Stomach (tissue), 9 donors: ENCODE measurements around the gene PLXNB1. TPM values are rescaled to one million over a fixed set of nuclear protein-coding genes. Genes with fewer than 3 reads are reported as not detected.

Experiments
- DNase-seq, 2 donors: peaks; one replicate each; pipeline versions ENCODE4 v3.0.0 to v3.0.0-alpha.2; 2013 to 2019
- H3K27ac ChIP-seq, 5 donors: fragments of 200-600 bp in 4 of 5; sonication (generic) in 4 of 5; one replicate each; pipeline ENCODE4 v1.5.1; 2013 to 2019; ENCODE audit warnings: mild to moderate bottlenecking in 1 of 5, moderate library complexity in 1 of 5
- H3K27me3 ChIP-seq, 3 donors: fragments of 200-600 bp; sonication (generic); one replicate each; pipeline ENCODE4 v1.5.1; 2017 to 2019; ENCODE audit warnings: mixed run types in 1 of 3
- H3K36me3 ChIP-seq, 4 donors: fragments of 200-600 bp; sonication (generic); 1 replicate in 3 of 4; 2 replicates in 1 of 4; pipeline ENCODE4 v1.5.1; 2016 to 2019
- H3K4me1 ChIP-seq, 4 donors: fragments of 200-600 bp; sonication (generic); one replicate each; pipeline ENCODE4 v1.5.1; 2016 to 2019
- H3K4me3 ChIP-seq, 4 donors: fragments of 200-600 bp; sonication (generic) in 3 of 4; one replicate each; pipeline ENCODE4 v1.5.1; 2016 to 2019; ENCODE audit warnings: mild to moderate bottlenecking in 1 of 4
- H3K9me3 ChIP-seq, 4 donors: fragments of 200-600 bp; sonication (generic); one replicate each; pipeline ENCODE4 v1.5.1; 2016 to 2019
- EP300 ChIP-seq: sonication (generic); formaldehyde crosslinking; IDR thresholded peaks from one replicate; pipeline ENCODE4 v1.6.1; 2017; ENCODE audit warnings: antibody characterized with exemption
- POLR2A ChIP-seq, 4 donors: fragments of 450-650 bp; IDR thresholded peaks; one replicate each; pipeline ENCODE4 v1.6.1; 2016; ENCODE audit warnings: antibody characterized with exemption in 4 of 4, control low read depth in 2 of 4, mild to moderate bottlenecking in 1 of 4, moderate library complexity in 1 of 4
- POLR2AphosphoS5 ChIP-seq, 3 donors: sonication (generic); formaldehyde crosslinking; IDR thresholded peaks; one replicate each; pipeline ENCODE4 v1.6.1; 2016; ENCODE audit warnings: antibody characterized with exemption in 3 of 3
- WGBS, 5 donors: extraction: QIAGEN DNeasy Blood & Tissue Kit in 3 of 5; methylation state at CpG; one replicate each; pipeline versions ENCODE4 v1.1.5 to v1.1.7; 2013 to 2018; 5-methylcytosine and 5-hydroxymethylcytosine counted together
- intact Hi-C: fragments of 100-400 bp; cut with DNase I; formaldehyde crosslinking; loops from one replicate; pipeline ENCODE4 v1.15.1; 2023; ENCODE audit warnings: low total_unique reads
- polyA plus RNA-seq, 3 donors: library from polyadenylated mRNA; stranded (reverse); fragments of 200-250 nt; gene quantifications; one replicate each; pipeline ENCODE4 v1.2.3, GENCODE V29; 2013
- total RNA-seq, 5 donors: library from RNA; depleted of rRNA; stranded (reverse); fragments of >200 nt; gene quantifications; one replicate each; pipeline versions ENCODE4 v1.1.0 to v1.2.3, GENCODE V29; 2014 to 2016
- TF ChIP-seq, protein P1 (sequence below), 7 experiments: fragments of 450-650 bp in 4 of 7; fragments of 200-600 bp in 3 of 7; sonication (generic) in 3 of 7; IDR thresholded peaks; one replicate each; pipeline ENCODE4 v1.5.1; 2016 to 2019; ENCODE audit warnings: antibody characterized with exemption in 7 of 7, control low read depth in 2 of 7, mild to moderate bottlenecking in 1 of 7
- donor health status: healthy with polysubstance abuse.
- donor health status: Bipolar disorder and iron deficiency.
- donor health status: healthy.

Gene PLXNB1
- total and polyA plus RNA-seq, 8 donors: 13.9 to 874 (median 135) TPM

DNA sequence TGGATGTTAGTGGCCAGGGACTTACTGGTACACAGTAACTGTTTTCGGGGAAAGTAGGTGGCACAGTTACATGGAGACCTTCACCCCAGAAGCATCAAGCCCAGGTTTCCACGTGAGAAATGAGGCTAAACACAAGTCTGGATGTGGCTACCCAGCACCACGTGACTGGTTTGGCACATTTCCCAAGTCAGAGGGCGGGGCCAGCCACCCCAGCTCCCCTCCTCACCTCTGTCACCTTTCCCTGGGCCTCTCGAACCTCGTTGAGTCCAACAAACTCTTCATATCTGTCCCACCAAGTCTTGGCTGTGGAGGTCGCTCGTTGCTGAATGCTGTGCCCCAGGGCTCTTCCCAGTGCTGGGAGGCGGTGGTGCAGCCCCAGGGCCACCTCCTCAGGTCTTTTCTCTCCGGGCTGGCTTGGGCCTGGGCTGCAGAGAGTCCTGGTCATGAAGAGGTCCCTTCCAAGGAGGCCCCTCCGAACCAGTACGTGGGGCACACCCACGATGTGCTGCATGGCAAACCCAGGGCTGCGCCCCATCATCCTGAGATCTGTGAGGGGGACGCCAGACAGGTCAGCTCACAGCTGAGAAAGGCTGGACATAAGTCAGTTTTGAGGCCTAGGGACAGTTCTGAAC is 4.8 kb upstream of the PLXNB1 start:
- Histone ChIP-seq H3K9me3 (no peaks in the 10 kb centered on the region), H3K4me1 (peaks cover 32 to 64% (median 37%) of the 10 kb centered on the region in 4 donors), H3K27me3 (no peaks in the 10 kb centered on the region), H3K36me3 (peaks cover 8 to 22% (median 18%) of the 10 kb centered on the region in 4 donors), H3K27ac (peak overlapping the region in 4 of 5 donors; percentile 59 to 96 (median 62)), H3K4me3 (no peak overlapping the region)
- peak in 1 of 2 donors; percentile 41 for DNase-seq
- 56 to 69% (median 62%) methylated on average over 13 to 15 of the region's 15 CpGs for WGBS, 5 donors
- TF ChIP-seq, protein P1, sequence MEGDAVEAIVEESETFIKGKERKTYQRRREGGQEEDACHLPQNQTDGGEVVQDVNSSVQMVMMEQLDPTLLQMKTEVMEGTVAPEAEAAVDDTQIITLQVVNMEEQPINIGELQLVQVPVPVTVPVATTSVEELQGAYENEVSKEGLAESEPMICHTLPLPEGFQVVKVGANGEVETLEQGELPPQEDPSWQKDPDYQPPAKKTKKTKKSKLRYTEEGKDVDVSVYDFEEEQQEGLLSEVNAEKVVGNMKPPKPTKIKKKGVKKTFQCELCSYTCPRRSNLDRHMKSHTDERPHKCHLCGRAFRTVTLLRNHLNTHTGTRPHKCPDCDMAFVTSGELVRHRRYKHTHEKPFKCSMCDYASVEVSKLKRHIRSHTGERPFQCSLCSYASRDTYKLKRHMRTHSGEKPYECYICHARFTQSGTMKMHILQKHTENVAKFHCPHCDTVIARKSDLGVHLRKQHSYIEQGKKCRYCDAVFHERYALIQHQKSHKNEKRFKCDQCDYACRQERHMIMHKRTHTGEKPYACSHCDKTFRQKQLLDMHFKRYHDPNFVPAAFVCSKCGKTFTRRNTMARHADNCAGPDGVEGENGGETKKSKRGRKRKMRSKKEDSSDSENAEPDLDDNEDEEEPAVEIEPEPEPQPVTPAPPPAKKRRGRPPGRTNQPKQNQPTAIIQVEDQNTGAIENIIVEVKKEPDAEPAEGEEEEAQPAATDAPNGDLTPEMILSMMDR (IDR thresholded peaks at IDR 0.05): no peak
- TF ChIP-seq POLR2AphosphoS5 (IDR thresholded peaks at IDR 0.05) (no peak), EP300 (no peak), POLR2A (IDR thresholded peaks at IDR 0.05) (no peak)
- intact Hi-C loops: loop anchor here (2.0 kb wide), 1 partner anchor 34 kb away; no protein-coding TSS in a partner anchor

DNA sequence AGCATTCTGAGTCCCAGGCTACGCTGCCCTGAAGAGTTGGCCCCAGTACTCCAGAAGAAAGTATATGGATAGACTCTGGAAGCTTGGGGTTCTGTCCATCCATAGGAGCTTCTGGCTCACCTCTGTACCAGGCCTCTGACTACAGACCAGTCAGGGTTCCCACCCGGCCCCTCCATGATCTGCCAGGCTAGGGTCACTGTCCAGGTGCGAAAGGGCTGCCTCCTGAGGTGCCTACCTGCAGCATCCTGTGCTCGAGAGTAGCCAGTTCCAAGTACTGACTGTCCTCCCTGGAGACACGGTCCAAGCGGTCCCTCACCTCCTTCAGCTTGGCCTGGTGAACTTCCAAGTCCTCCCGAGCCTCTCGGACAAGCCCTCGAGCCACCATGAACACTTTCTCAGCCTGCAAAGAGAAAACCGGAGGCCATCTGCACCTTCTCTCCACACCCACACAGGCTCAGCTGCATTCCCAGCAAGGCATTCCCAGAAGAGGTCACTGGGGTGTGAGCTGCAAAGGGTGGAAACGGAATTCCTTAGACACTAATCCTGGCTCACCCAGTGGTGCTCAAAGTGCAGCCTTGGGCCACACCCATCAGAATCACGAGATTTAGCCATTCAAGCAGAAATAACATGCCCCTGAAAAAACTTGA is 3.7 kb upstream of the PLXNB1 start:
- intact Hi-C loops: loop anchor here (2.0 kb wide), 1 partner anchor 33 kb away; no protein-coding TSS in a partner anchor
- 50 to 67% (median 62%) methylated on average over 11 to 12 of the region's 12 CpGs for WGBS, 5 donors

DNA sequence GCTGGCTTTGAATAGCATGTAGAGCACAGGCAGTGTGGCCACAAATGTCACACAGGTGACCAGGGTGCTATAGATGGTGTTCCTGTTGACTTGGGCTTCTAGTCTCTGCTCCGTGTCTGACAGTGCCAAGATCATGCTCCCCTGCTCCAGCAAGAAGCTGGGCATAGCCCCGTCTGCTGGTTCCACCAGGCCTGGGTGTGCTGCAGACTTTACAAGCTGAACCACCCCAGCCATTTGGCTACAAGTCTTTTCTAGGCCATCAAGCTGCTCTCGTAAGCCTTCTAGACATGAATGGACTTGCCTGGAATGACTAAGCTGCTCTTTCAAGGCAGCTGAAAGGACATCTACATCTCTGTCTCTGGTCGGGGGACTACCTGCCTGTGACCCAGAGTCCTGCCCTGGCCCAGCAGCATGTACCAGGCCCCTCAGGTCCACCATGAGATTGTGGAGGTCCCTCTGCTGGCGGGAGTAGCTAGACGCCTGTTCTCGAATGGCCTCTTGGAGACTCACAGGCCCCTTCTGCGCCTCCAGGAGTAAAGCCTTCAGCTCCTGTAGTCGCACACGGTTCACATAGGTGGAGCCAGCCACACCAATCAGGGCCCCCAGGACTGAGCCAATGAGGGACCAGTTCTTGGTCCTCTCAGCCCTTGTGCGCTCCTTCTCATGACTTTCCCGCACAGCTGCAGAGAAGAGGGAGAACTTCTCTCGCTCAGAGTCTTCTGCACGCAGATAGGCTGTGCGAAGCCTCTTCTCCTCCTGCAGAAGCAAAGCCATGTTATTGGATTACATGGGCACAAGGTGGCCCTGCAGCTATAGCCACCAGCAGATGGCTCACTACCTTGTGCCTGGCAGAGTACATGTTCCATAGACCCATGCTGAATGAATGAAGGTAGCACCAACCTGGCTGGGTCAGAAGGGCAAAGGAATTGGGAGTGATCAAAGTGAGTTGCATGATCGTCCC is 2.8 kb upstream of the PLXNB1 start:
- peak overlapping the region in 3 of 5 donors; percentile 59 to 96 (median 66) for H3K27ac ChIP-seq
- 70 to 83% (median 81%) methylated on average over 9 to 16 of the region's 16 CpGs for WGBS, 5 donors
- DNase-seq: peak in 1 of 2 donors; percentile 52
- H3K4me3 ChIP-seq: no peak overlapping the region
- H3K4me1 ChIP-seq: peaks cover 36 to 67% (median 39%) of the 10 kb centered on the region in 4 donors
- no peak for TF ChIP-seq EP300
- TF ChIP-seq, protein P1 (IDR thresholded peaks at IDR 0.05): no peak
- intact Hi-C loops: no loop called here
- H3K36me3 ChIP-seq: peaks cover 8 to 22% (median 18%) of the 10 kb centered on the region in 4 donors
- no peaks in the 10 kb centered on the region for H3K9me3 ChIP-seq
- peaks cover 0 to 5% (median 0%) of the 10 kb centered on the region in 3 donors for H3K27me3 ChIP-seq

More for the DNA sequence above, 3.7 kb upstream of the PLXNB1 start:
- H3K4me1 ChIP-seq: peaks cover 27 to 58% (median 31%) of the 10 kb centered on the region in 4 donors
- no peak overlapping the region for H3K4me3 ChIP-seq
- peaks cover 0 to 2% (median 0%) of the 10 kb centered on the region in 3 donors for H3K27me3 ChIP-seq
- peak overlapping the region in 4 of 5 donors; percentile 46 to 96 (median 62) for H3K27ac ChIP-seq
- TF ChIP-seq POLR2A (IDR thresholded peaks at IDR 0.05) (no peak), POLR2AphosphoS5 (IDR thresholded peaks at IDR 0.05) (peak in 1 of 3 donors; percentile 40), EP300 (no peak)
- TF ChIP-seq, protein P1 (IDR thresholded peaks at IDR 0.05): no peak
- H3K9me3 ChIP-seq: no peaks in the 10 kb centered on the region
- peaks cover 8 to 22% (median 18%) of the 10 kb centered on the region in 4 donors for H3K36me3 ChIP-seq
- peak; percentile 32 to 85 for DNase-seq
